Body of pancreas (tissue), 4 donors: ENCODE results near the gene ACTN1. TPM values are rescaled to one million over a fixed set of nuclear protein-coding genes. Genes with fewer than 3 reads are reported as not detected.

ENCODE experiments used
- ATAC-seq: fragments of 150-250 bp; one replicate; pipeline ENCODE4 v1.9.1; 2016
- DNase-seq, 4 donors: peaks; one replicate each; pipeline ENCODE4 v3.0.0-alpha.2; 2019
- H3K27ac ChIP-seq, 4 donors: fragments of 200-600 bp; sonication (generic); 1 replicate in 3 of 4; 2 replicates in 1 of 4; pipeline versions ENCODE4 v1.5.1 to v1.6.1; 2016 to 2019; ENCODE audit warnings: mild to moderate bottlenecking in 1 of 4, mixed read lengths in 1 of 4, moderate library complexity in 1 of 4
- H3K27me3 ChIP-seq, 2 donors: fragments of 200-600 bp; sonication (generic); one replicate each; pipeline ENCODE4 v1.6.0; 2016; ENCODE audit warnings: mild to moderate bottlenecking in 1 of 2
- H3K36me3 ChIP-seq, 2 donors: fragments of 200-600 bp; sonication (generic); replicated peaks in 1 of 2; 2 replicates each; pipeline ENCODE4 v1.5.1; 2016; ENCODE audit warnings: low read depth in 2 of 2; ENCODE audit not compliant: insufficient read depth in 1 of 2
- H3K4me1 ChIP-seq: fragments of 200-600 bp; sonication (generic); one replicate; pipeline ENCODE4 v1.6.0; 2016
- H3K4me3 ChIP-seq, 2 donors: fragments of 200-600 bp; sonication (generic); 1 replicate in 1 of 2; 2 replicates in 1 of 2; pipeline ENCODE4 v1.5.1; 2016 to 2019
- H3K9me3 ChIP-seq, 3 donors: fragments of 200-600 bp; sonication (generic); 1 replicate in 2 of 3; 2 replicates in 1 of 3; pipeline ENCODE4 v1.5.1; 2016
- POLR2A ChIP-seq, 3 donors: fragments of 450-650 bp; IDR thresholded peaks; one replicate each; pipeline ENCODE4 v1.6.1; 2016; ENCODE audit warnings: antibody characterized with exemption in 3 of 3, mild to moderate bottlenecking in 2 of 3
- WGBS, 2 donors: methylation state at CpG; one replicate each; pipeline ENCODE4 v1.1.5; 2017; 5-methylcytosine and 5-hydroxymethylcytosine counted together
- intact Hi-C: fragments of 100-400 bp; cut with DNase I; formaldehyde crosslinking; loops from one replicate; pipeline ENCODE4 v1.15.1; 2023
- total RNA-seq, 2 donors: library from RNA; depleted of rRNA; stranded (reverse); fragments of >200 nt; gene quantifications; one replicate each; pipeline ENCODE4 v1.1.0, GENCODE V29; 2016
- TF ChIP-seq, protein P1 (sequence below), 7 experiments: fragments of 450-650 bp in 4 of 7; fragments of 200-600 bp in 3 of 7; sonication (generic) in 3 of 7; IDR thresholded peaks; one replicate each; pipeline ENCODE4 v1.5.1; 2016 to 2019; ENCODE audit warnings: antibody characterized with exemption in 7 of 7

ACTN1 gene
- total RNA-seq, 2 donors from 2014 or later, result 84.8 to 93.6 TPM

DNA sequence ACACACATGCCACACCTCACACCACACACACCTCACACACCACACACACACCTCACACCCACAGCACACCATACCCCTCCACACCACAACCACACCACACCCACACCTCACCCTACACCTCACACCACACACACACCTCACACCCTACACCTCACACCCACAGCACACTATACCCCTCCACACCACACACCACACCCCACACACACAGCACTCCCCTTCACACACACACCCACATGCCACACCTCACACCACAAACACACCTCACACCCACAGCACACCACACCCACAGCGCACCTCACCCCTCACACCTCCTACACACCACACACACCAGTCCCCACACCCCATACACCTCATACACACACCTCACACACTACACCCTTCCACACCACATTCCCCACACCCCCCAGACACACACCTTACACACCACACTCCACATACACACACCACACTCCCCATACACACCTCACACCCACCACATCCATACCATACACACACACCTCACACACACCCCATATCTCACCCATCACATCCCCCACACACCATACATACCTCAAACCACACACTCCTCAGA lies 80.0 kb downstream of the ACTN1 start:
- DNase-seq (no peak), ATAC-seq (peak; percentile 18)
- H3K36me3 ChIP-seq, result peaks cover 5 to 26% of the 10 kb centered on the region in 2 donors
- no peak overlapping the region for H3K4me3 ChIP-seq
- intact Hi-C loops, result no loop called here
- H3K4me1 ChIP-seq, result no peaks in the 10 kb centered on the region
- TF ChIP-seq, protein P1, sequence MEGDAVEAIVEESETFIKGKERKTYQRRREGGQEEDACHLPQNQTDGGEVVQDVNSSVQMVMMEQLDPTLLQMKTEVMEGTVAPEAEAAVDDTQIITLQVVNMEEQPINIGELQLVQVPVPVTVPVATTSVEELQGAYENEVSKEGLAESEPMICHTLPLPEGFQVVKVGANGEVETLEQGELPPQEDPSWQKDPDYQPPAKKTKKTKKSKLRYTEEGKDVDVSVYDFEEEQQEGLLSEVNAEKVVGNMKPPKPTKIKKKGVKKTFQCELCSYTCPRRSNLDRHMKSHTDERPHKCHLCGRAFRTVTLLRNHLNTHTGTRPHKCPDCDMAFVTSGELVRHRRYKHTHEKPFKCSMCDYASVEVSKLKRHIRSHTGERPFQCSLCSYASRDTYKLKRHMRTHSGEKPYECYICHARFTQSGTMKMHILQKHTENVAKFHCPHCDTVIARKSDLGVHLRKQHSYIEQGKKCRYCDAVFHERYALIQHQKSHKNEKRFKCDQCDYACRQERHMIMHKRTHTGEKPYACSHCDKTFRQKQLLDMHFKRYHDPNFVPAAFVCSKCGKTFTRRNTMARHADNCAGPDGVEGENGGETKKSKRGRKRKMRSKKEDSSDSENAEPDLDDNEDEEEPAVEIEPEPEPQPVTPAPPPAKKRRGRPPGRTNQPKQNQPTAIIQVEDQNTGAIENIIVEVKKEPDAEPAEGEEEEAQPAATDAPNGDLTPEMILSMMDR (IDR thresholded peaks at IDR 0.05), result no peak
- no peak for TF ChIP-seq POLR2A (IDR thresholded peaks at IDR 0.05)
- no peaks in the 10 kb centered on the region for H3K27me3 ChIP-seq
- H3K27ac ChIP-seq, result no peak overlapping the region
- no peaks in the 10 kb centered on the region for H3K9me3 ChIP-seq
- WGBS, 2 donors, result 88 to 97% methylated on average over 1 of the region's 1 CpG

DNA sequence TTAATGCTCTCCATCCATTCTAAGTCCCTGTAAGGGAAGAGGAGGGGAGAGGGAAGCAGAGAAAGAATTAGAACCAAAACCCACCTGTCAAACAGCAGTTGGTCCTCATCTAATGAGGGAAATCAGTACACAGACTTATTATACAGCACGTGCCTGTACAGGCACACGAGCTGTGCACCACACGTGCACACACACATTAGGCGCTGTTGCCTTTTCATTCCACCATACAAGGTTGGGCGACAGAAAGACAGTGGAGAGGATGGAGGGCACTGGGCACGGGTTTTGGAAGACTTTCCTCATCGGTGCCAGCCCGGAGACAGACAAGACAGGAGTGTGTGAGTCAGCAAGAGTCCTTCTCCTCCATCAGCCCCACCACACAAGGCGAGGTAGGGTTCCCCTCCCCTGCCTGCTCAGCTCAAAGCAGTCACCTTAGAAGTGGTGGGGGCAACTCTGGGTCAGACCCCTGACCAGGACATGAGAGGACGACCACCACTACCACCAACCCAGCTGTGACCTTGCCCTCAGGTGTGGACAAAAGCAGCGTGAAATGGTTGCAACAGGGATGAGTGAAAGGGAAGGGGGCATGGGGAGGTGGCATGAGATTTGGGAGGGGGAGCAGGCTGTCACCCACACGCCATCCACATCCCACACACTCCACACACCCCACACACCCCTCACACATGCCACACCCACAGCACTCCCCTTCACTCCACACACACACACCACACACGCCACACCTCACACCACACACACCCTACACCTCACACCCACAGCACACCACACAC lies 80.7 kb downstream of the ACTN1 start:
- no peak for TF ChIP-seq POLR2A (IDR thresholded peaks at IDR 0.05)
- TF ChIP-seq, protein P1 (IDR thresholded peaks at IDR 0.05), result no peak
- H3K4me3 ChIP-seq, result no peak overlapping the region
- intact Hi-C loops, result no loop called here
- peaks cover 5 to 30% of the 10 kb centered on the region in 2 donors for H3K36me3 ChIP-seq
- no peak overlapping the region for H3K27ac ChIP-seq
- H3K4me1 ChIP-seq, result no peaks in the 10 kb centered on the region
- no peaks in the 10 kb centered on the region for H3K27me3 ChIP-seq
- ATAC-seq (no peak), DNase-seq (no peak)
- WGBS, 2 donors, result 81 to 88% methylated on average over 12 to 13 of the region's 13 CpGs
- H3K9me3 ChIP-seq, result no peaks in the 10 kb centered on the region

DNA sequence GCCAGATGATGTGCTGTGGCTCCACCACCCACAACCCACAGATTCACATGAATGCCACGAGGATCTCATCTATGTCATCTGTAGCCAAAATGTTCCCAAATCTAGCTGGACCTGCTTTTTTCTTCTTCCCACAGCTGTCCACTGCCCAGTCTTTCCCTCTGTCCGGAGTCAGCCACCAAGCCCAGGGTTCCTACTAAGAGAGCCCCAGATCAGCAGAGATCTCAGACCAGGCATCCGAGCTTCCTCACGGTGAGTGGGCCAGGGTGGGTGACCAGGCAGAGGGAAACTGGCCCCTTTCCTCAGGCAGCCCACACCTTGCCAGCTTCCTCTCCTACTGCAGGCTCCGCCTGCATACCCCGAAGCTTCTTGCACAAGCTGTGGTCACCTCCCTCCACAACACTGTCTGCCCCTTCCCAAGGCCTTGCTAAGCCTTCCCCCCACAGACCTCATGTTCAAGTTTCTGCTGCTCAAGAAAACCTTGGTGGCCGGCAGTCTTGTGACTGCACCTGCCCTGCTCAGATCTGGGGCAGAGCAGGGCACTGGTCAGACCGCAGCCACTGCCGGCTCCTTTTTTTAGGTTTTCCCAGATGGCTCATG lies 81.4 kb downstream of the ACTN1 start:
- intact Hi-C loops, result no loop called here
- no peaks in the 10 kb centered on the region for H3K4me1 ChIP-seq
- peaks cover 5 to 37% of the 10 kb centered on the region in 2 donors for H3K36me3 ChIP-seq
- H3K27me3 ChIP-seq, result no peaks in the 10 kb centered on the region
- WGBS, 2 donors, result 80 to 95% methylated on average over 9 of the region's 9 CpGs
- DNase-seq, result no peak
- ATAC-seq, result no peak
- H3K4me3 ChIP-seq, result no peak overlapping the region
- TF ChIP-seq, protein P1 (IDR thresholded peaks at IDR 0.05), result no peak
- no peak for TF ChIP-seq POLR2A (IDR thresholded peaks at IDR 0.05)
- no peak overlapping the region for H3K27ac ChIP-seq
- H3K9me3 ChIP-seq, result no peaks in the 10 kb centered on the region

- no peak overlapping the region for H3K4me3 ChIP-seq
- 91 to 97% methylated on average over 8 to 9 of the region's 9 CpGs for WGBS, 2 donors
- no peaks in the 10 kb centered on the region for H3K27me3 ChIP-seq
- ATAC-seq (no peak), DNase-seq (no peak)
- no peaks in the 10 kb centered on the region for H3K9me3 ChIP-seq
- H3K27ac ChIP-seq, result no peak overlapping the region
- TF ChIP-seq, protein P1 (IDR thresholded peaks at IDR 0.05), result no peak
- no peak for TF ChIP-seq POLR2A (IDR thresholded peaks at IDR 0.05)
- intact Hi-C loops, result no loop called here
- no peaks in the 10 kb centered on the region for H3K4me1 ChIP-seq
- peaks cover 5 to 43% of the 10 kb centered on the region in 2 donors for H3K36me3 ChIP-seq
Measured at GRCh38 chr14:68896132-68896531, 83.0 kb downstream of the ACTN1 start.
